NT2/D1 (cell line): ENCODE measurements around the gene PKNOX2.
A peak's percentile ranks its signal among the peaks of the same experiment; 100 is the strongest.

Source experiments
- DNase-seq: peaks from one replicate; pipeline ENCODE4 v3.0.0-alpha.2; 2011; ENCODE audit warnings: low read depth, low spot score
- H3K27me3 ChIP-seq: 2 replicates; pipeline ENCODE4 v1.6.0; 2011; ENCODE audit warnings: mild to moderate bottlenecking; ENCODE audit not compliant: insufficient read length, insufficient read depth
- H3K36me3 ChIP-seq: 2 replicates; pipeline ENCODE4 v1.6.1; 2011; ENCODE audit warnings: mild to moderate bottlenecking, low read length, mixed read lengths; ENCODE audit not compliant: insufficient read depth, insufficient read length
- H3K4me1 ChIP-seq: 2 replicates; pipeline ENCODE4 v1.5.1; 2011; ENCODE audit not compliant: insufficient read depth, insufficient read length
- H3K4me3 ChIP-seq: 2 replicates; pipeline ENCODE4 v1.5.1; 2011; ENCODE audit warnings: low read depth; ENCODE audit not compliant: insufficient read length
- H3K9ac ChIP-seq: 2 replicates; pipeline ENCODE4 v1.6.0; 2011; ENCODE audit warnings: low read depth; ENCODE audit not compliant: insufficient read length
- H3K9me3 ChIP-seq: 2 replicates; pipeline ENCODE4 v1.5.1; 2011; ENCODE audit warnings: mild to moderate bottlenecking, low read length; ENCODE audit not compliant: insufficient read depth
- SUZ12 ChIP-seq: IDR thresholded peaks from 2 replicates; pipeline ENCODE4 v1.6.1; 2011; ENCODE audit not compliant: insufficient read length, insufficient read depth; ENCODE audit errors: extremely low read depth
- YY1 ChIP-seq: IDR thresholded peaks from 2 replicates; pipeline ENCODE4 v1.6.1; 2011; ENCODE audit not compliant: insufficient read length, insufficient read depth
- ZNF274 ChIP-seq: IDR thresholded peaks from 2 replicates; pipeline ENCODE4 v1.6.1; 2011; ENCODE audit warnings: mild to moderate bottlenecking, low read depth, low read length

The PKNOX2 gene

GRCh38 chr11:125341676-125342075, 177.1 kb downstream of the PKNOX2 start:
- no peak for DNase-seq
- Histone ChIP-seq H3K36me3 (no peaks in the 10 kb centered on the region), H3K9ac (no peak overlapping the region), H3K9me3 (no peaks in the 10 kb centered on the region), H3K4me1 (peaks cover 23% of the 10 kb centered on the region), H3K4me3 (no peak overlapping the region), H3K27me3 (no peaks in the 10 kb centered on the region)
- TF ChIP-seq YY1 (no peak), SUZ12 (no peak), ZNF274 (no peak)

- Histone ChIP-seq H3K36me3 (no peaks in the 10 kb centered on the region), H3K9ac (no peak overlapping the region), H3K9me3 (no peaks in the 10 kb centered on the region), H3K4me3 (no peak overlapping the region), H3K27me3 (no peaks in the 10 kb centered on the region), H3K4me1 (peaks cover 28% of the 10 kb centered on the region)
- TF ChIP-seq ZNF274 (no peak), SUZ12 (no peak), YY1 (no peak)
- DNase-seq = no peak
These were observed 177.9 kb downstream of the PKNOX2 start for GRCh38 chr11:125342281-125342930.

GRCh38 chr11:125343086-125343717, 178.7 kb downstream of the PKNOX2 start:
- Histone ChIP-seq H3K36me3 (no peaks in the 10 kb centered on the region), H3K27me3 (no peaks in the 10 kb centered on the region), H3K4me3 (no peak overlapping the region), H3K4me1 (peaks cover 28% of the 10 kb centered on the region), H3K9ac (peak overlapping the region; percentile 61), H3K9me3 (no peaks in the 10 kb centered on the region)
- TF ChIP-seq YY1 = no peak
- no peak for DNase-seq

- Histone ChIP-seq H3K9me3 (no peaks in the 10 kb centered on the region), H3K4me1 (peaks cover 28% of the 10 kb centered on the region), H3K36me3 (no peaks in the 10 kb centered on the region), H3K9ac (no peak overlapping the region), H3K27me3 (no peaks in the 10 kb centered on the region), H3K4me3 (no peak overlapping the region)
- no peak for TF ChIP-seq SUZ12
- no peak for TF ChIP-seq ZNF274
- TF ChIP-seq YY1 = no peak
- no peak for DNase-seq
These were observed 179.2 kb downstream of the PKNOX2 start for GRCh38 chr11:125343718-125344131.

- no peaks in the 10 kb centered on the region for H3K36me3 ChIP-seq
- TF ChIP-seq SUZ12 = no peak
- no peak for TF ChIP-seq YY1
- no peak for TF ChIP-seq ZNF274
- H3K27me3 ChIP-seq = no peaks in the 10 kb centered on the region
- H3K9ac ChIP-seq = no peak overlapping the region
- no peak for DNase-seq
- no peaks in the 10 kb centered on the region for H3K9me3 ChIP-seq
- H3K4me1 ChIP-seq = peaks cover 33% of the 10 kb centered on the region
- no peak overlapping the region for H3K4me3 ChIP-seq
These were observed 180.4 kb downstream of the PKNOX2 start for GRCh38 chr11:125344846-125345420.

GRCh38 chr11:125345421-125346178, 181.0 kb downstream of the PKNOX2 start:
- peaks cover 35% of the 10 kb centered on the region for H3K4me1 ChIP-seq
- H3K4me3 ChIP-seq = no peak overlapping the region
- no peaks in the 10 kb centered on the region for H3K27me3 ChIP-seq
- no peaks in the 10 kb centered on the region for H3K9me3 ChIP-seq
- TF ChIP-seq SUZ12 (no peak), YY1 (no peak), ZNF274 (no peak)
- H3K9ac ChIP-seq = no peak overlapping the region
- no peaks in the 10 kb centered on the region for H3K36me3 ChIP-seq
- DNase-seq = peak; percentile 51

- Histone ChIP-seq H3K36me3 (no peaks in the 10 kb centered on the region), H3K9me3 (no peaks in the 10 kb centered on the region), H3K4me1 (peaks cover 38% of the 10 kb centered on the region), H3K9ac (peak overlapping the region; percentile 26), H3K27me3 (no peaks in the 10 kb centered on the region), H3K4me3 (no peak overlapping the region)
- no peak for TF ChIP-seq ZNF274
- TF ChIP-seq YY1 = no peak
- no peak for TF ChIP-seq SUZ12
- DNase-seq = no peak
These were observed 181.6 kb downstream of the PKNOX2 start for GRCh38 chr11:125346179-125346530.
